Stimulated activated CD8-positive, alpha-beta memory T cell treated with anti-CD3 and anti-CD28 coated beads, Interleukin-7, amount 100 ng/mL, for 4 hours (primary cell): ENCODE measurements around the gene FGF22.

Experiments used
- DNase-seq, 2 donors: peaks; one replicate each; pipeline ENCODE4 v3.0.0-alpha.2; 2020; ENCODE audit warnings: low read depth in 2 of 2

FGF22 gene

DNA sequence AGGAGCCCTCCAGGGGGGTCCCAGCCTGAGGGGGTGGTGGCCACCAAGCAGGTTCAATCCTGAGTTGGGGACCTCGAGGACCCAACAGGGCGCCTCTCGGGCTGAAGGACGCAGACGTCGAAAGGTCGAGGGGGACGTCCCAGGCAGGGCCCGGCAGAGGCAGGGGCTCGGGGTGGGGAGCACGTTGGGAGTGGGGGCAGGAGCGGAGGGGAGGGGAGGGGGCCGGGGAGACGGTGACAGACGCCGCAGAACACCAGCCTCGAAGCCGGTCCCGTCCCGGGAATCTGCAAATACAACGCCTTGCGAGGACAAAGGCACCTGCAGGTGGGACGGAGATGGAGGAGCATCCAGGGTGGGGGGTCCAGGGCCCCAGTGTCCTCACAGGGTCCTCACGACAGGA lies 4.1 kb downstream of the FGF22 start:
- no peak for DNase-seq

GRCh38 chr19:644363-644762 lies 4.7 kb downstream of the FGF22 start:
- no peak for DNase-seq

DNA sequence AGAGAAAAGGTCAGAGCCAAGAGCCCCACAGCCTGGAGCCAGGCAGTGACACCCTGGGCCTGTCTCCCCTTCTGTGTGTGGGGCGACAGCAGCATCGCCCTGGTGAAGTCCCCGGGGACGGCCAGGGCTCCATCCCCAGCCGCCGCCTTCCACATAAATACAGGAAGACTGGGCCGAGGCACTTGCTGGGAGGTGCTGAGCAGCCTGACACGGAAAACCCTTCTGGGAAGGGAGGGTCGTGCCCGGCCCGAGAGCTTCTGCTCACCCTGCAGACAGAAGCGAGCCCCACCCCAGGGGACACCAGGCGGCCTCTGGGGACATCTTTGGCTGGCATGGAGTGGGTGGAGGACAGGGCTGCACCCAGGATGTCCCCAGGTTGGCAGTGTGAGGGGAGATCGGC lies 5.1 kb downstream of the FGF22 start:
- no peak for DNase-seq

DNA sequence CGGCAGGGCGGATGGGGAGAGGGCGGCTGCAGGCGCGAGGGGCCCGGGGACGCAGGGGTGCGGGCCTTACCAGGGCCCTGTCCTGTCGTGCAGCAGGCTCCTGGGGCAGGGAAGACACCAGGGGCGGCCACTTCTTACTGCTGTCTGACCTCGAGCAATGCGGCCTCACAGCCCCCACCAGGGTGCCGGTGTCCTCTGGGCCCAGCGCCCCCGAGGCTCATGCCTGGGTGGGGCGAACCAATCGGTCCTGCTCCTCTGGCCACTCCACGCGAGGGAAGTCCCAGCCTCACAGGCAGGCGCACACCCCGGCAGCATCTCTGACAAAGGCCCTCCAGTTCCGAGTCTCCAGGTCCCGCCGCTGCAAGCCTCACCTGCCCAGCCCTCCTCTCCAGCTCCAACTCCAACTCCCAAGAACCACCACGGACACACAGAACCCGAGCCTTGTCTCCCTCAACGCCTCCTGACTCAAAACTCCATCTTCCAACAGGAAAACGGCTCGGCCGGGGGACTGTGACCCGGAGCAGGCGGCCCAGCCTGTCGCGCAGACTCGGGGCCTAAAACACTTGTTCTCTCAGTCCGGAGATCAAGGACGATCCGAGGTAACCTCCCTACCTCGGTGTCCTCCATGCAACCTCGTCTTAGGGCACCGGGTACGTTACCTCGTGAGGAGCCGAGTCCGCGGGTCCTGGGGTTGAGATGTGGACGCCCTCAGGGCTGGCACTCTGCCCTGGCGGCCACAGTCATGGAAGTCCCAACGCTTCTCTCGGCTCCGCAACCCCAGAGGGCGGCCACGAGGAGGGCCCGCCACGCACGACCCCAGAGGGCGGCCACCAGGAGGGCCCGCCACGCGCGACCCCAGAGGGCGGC lies 6.5 kb downstream of the FGF22 start:
- DNase-seq, result no peak

DNA sequence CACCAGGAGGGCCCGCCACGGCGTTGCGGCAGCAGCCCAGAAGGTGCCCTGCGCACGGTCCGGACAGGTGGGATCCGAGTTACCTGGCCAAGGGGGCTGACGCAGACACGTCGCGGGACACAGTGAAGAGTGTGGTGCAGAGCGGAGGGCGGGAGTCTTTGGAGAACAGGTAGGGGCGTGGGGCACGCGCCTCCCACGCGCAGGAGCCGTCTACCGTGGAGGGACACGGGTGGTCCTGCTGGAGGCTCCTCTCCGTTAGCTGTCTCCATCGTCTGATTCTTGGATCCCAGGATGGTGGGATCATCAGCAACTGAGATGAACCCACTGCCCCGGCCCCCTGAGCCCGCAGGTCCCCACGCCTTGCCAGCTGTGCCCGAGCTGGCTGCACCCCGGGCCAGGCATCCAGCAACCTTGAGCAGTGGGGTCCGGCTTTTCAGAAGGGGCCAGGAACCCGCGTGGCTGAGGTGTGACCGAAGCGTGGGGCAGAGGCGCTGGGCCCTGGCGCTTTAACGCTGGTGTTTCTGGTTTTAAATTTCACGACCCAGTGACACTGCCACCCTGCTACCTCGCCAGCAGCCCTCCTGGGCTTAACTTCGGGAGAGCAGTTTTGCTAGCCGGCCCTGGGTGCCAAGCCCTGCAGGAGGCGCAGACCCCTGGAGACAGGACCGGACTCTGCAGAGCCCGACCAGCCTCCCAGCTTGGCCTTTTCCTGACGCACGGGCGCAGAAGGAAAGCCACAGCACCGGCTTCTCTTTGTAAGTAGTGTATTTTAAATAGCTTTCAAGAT lies 7.3 kb downstream of the FGF22 start:
- DNase-seq, result no peak

GRCh38 chr19:647566-648284 lies 8.0 kb downstream of the FGF22 start:
- DNase-seq, result no peak

DNA sequence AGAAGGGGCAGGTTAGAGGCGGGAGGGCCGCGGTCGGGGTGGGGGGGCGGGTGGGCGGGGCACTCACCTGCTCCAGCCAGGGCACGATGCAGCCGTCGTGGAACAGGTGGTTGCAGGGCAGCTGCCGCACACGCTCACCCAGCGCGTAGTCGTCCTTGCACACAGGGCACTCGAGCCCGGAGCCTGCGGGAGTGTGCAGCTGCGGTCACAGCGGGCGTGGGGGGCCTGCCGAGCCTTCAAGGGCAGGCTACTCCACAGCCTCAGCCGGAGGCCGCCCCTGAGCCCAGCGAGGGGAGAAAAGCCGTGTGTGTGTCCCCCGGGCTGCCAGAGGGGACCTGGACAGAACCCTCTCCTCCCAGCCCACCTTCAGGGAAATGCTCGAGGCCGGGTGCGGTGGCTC lies 8.6 kb downstream of the FGF22 start:
- DNase-seq, result no peak

DNA sequence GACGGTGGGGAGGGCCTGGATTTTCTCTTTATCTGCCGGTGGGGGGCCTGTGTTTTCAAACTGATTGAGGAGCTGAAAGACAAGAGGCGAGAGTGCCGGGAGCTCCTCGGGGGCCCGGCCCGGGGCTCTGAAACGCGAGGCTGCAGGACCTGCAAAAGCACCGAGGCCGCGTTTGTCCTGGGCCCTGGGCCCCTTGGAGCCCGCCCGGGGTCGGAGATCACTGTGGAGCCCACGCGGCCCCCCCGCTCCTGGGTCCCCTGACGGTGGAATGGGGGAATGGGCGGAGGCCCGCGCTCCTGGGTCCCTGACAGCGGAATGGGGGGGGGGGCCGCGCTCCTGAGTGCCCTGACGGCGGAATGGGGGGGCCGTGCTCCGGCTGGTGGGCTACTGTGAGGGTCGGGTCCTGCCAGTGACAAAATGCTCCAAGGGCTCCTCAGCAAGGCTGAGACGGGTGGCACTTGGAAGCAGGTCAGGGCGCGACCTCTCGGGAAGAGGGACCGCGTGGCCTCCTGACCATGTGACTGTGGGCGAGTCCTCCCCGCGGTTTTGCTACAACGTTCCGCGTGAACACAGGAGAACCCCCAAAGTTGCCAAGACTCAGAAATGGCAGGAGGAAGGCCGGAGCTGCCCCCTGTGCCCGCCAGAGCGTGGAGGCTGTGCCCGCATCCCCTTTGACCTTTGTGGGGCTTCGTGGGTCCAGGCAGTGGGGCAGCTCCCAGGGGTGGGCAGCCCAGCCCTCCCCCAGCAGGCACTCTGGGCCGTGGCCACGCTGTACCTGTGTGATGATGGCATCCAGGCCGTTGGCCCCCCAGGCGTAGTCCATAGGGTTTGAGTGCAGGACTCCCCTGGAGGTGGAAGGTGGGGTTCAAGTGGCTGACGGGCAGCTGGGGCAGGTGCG lies 9.5 kb downstream of the FGF22 start:
- DNase-seq, result no peak

DNA sequence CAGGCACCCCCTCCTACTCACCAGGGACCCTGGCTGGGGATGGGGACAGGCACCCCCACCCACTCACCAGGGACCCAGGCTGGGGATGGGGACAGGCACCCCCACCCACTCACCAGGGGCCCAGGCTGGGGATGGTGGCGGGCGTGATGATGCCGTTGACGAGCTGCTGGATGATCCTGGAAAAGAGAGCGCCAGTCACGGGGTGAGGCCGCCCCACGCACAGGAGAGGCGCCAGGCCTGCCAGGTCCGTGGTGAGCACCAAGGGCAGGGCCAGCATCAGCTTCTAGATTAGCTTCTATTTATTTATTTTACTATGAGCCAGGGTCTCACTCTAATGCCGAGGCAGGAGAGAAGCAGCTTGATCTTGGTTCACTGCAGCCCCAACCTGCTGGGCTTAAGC lies 10.4 kb downstream of the FGF22 start:
- DNase-seq, result no peak

DNA sequence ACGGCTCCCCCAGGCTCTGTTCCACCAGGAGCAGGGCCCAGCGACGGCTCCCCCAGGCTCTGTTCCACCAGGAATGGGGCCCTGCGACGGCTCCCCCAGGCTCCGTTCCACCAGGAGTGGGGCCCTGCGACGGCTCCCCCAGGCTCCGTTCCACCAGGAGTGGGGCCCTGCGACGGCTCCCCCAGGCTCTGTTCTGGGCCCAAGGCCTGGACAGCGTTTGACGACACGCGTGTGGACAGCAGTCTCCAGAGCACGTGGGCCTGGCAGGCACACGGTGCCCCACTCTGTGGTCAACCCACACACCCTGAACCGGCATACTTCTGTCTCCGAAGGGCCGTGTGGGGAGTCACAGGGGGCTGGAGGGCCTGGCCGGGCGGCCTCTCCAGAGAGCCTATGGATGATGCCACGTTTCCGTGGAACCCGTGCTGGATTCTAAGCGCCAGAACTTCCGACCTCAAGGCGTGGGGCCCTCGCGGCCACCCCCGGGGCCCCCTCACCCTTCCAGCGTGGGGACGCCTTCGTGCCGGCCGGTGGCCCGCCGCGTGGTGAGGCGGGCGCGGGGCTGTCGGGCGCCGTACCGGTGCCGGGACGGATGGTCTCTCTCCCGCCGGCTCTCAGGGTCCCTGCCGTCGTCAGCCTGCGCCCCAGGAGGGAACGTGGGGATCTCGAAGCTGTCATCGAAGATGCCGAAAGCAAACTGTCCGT lies 11.6 kb downstream of the FGF22 start:
- no peak for DNase-seq

DNA sequence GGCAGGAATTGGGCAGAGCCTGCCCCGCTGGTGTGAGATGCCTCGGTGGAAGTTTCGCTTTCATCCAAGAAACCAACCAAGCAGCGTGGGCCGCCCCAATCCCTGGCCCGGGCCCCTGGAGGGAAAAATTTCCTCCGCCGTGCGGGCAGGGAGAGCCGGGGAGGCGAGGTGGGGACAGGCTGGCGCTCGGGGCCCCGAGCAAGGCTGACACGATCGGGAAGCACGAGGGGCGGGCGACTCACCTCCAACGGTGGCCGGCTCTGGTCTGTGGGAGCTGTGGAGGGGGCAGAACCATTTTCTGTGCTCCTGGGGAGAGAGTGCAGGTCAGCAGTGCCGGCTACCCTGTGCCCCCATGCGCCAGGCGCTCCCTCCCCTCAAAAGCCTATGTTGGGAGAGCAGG lies 12.3 kb downstream of the FGF22 start:
- no peak for DNase-seq

- no peak for DNase-seq
Observed at GRCh38 chr19:652467-653389, 13.0 kb downstream of the FGF22 start.

DNA sequence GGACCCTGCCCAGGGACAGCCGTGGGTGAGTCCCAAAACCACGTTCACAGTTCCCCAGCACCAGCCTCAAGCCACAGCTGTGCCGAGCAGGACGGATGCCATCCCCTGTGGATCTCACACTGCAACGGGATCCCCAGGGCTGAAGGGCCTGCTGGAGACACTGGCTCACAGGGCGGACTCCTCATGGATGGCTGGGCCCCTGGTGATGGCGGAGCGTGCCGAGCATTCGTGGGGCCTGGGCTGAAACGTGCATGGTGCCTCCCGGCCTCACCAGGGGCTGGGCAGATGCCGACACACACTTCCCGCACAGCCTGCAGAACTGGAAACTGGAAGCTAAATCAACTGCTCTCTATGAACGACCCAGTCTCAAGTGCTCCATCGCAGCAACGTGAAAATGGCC lies 13.7 kb downstream of the FGF22 start:
- no peak for DNase-seq

DNA sequence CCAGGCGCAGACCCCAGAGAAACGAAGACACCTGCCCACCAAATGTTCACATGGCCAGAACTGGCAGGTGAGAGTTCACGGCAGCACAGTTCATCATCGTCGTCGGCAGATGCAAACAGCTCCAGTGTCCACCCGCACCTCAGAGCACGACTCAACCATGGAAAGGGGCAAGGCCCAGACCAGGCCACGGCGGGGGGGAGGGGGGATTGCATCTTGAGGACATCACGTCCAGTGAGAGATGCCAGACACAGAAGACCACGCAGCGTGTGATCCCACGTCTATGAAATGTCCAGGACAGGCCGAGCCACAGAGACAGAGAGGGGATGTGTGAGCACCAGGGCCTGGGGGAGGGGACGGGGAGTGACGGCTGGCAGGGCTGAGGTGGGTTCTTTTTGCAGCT lies 16.0 kb downstream of the FGF22 start:
- DNase-seq, result no peak

GRCh38 chr19:656751-657559 lies 17.3 kb downstream of the FGF22 start:
- DNase-seq, result no peak

- no peak for DNase-seq
Observed at GRCh38 chr19:657611-658010, 17.9 kb downstream of the FGF22 start.

DNA sequence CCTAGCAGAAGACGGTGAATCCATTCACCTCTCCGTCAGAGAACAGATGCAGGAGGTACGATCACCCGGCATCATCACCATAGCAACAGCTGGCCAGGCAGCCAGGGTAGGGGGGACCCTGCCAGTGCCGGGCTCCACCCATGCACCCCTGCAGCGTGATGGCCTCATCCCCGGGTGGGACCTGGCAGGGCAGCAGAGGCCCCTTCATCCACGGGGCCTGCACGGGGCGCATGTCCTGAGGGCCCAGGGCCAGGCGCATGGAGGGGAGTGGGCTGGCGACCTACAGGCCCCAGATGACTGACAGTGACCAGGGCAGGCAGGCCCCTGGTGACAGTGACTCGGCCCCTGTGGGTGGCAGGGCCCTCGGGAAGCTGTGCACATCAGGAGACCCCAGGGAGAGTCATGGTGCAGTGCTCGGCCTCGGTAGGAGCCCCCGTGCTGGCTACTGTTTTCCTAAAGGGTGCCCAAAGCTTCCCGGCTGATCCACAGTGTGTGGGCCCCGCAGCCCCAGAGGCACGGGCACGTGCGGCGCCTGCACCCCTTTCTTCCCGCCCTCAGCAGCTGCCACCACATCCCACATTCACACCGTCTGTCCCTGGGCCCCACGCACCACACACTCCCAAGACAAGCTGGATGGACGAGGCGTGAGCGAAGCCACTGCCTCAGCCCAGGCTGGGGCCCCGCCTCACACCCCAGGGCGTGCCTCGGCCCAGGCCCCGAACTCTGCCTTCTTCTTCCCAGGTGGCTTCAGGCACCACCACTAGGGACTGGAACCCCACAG lies 18.6 kb downstream of the FGF22 start:
- no peak for DNase-seq
